Measurements from ENCODE around the gene LFNG. TPM values are rescaled to one million over a fixed set of nuclear protein-coding genes. Genes with fewer than 3 reads are reported as not detected.

The LFNG gene
- total RNA-seq, 1 experiment from 2014 or later = 0.20 TPM

- no peak for DNase-seq (ENCODE audit: extremely low read depth, low read depth)
Measured at GRCh38 chr7:2482725-2483451, 36.7 kb upstream of the LFNG start.

GRCh38 chr7:2483494-2483893 lies 36.1 kb upstream of the LFNG start:
- no peak for DNase-seq (ENCODE audit: extremely low read depth, low read depth)

GRCh38 chr7:2484868-2485267 lies 34.7 kb upstream of the LFNG start:
- DNase-seq (ENCODE audit: extremely low read depth, low read depth) = no peak

- no peak for DNase-seq (ENCODE audit: extremely low read depth, low read depth)
Measured at GRCh38 chr7:2487586-2488271, 31.8 kb upstream of the LFNG start.

GRCh38 chr7:2488272-2488645 lies 31.3 kb upstream of the LFNG start:
- DNase-seq (ENCODE audit: extremely low read depth, low read depth) = no peak

- DNase-seq (ENCODE audit: extremely low read depth, low read depth) = no peak
Measured at GRCh38 chr7:2488681-2489080, 30.9 kb upstream of the LFNG start.

- DNase-seq (ENCODE audit: extremely low read depth, low read depth) = no peak
Measured at GRCh38 chr7:2490181-2490651, 29.4 kb upstream of the LFNG start.

- no peak for DNase-seq (ENCODE audit: extremely low read depth, low read depth)
Measured at GRCh38 chr7:2492038-2492437, 27.5 kb upstream of the LFNG start.

- no peak for DNase-seq (ENCODE audit: extremely low read depth, low read depth)
Measured at GRCh38 chr7:2493205-2494164, 26.1 kb upstream of the LFNG start.

GRCh38 chr7:2494191-2495130 lies 25.1 kb upstream of the LFNG start:
- DNase-seq (ENCODE audit: extremely low read depth, low read depth) = no peak

- DNase-seq (ENCODE audit: extremely low read depth, low read depth) = no peak
Measured at GRCh38 chr7:2495418-2496299, 23.9 kb upstream of the LFNG start.

- no peak for DNase-seq (ENCODE audit: extremely low read depth, low read depth)
Measured at GRCh38 chr7:2496375-2496774, 23.2 kb upstream of the LFNG start.

GRCh38 chr7:2497065-2497464 lies 22.5 kb upstream of the LFNG start:
- no peak for DNase-seq (ENCODE audit: extremely low read depth, low read depth)

GRCh38 chr7:2497500-2498336 lies 21.9 kb upstream of the LFNG start:
- no peak for DNase-seq (ENCODE audit: extremely low read depth, low read depth)

- no peak for DNase-seq (ENCODE audit: extremely low read depth, low read depth)
Measured at GRCh38 chr7:2498708-2499107, 20.9 kb upstream of the LFNG start.

GRCh38 chr7:2499181-2499580 lies 20.4 kb upstream of the LFNG start:
- DNase-seq (ENCODE audit: extremely low read depth, low read depth) = no peak

GRCh38 chr7:2499719-2500430 lies 19.7 kb upstream of the LFNG start:
- no peak for DNase-seq (ENCODE audit: extremely low read depth, low read depth)

GRCh38 chr7:2500701-2501100 lies 18.9 kb upstream of the LFNG start:
- no peak for DNase-seq (ENCODE audit: extremely low read depth, low read depth)
